Jurkat, Clone E6-1 (cell line): ENCODE measurements around the gene RAB18.
"Not testable (repeated sequence)": the region's sequence is repeated elsewhere in the genome, so short reads cannot be mapped to it uniquely, and the experiment has no call there.

ENCODE experiments used
- DNase-seq: peaks from one replicate; pipeline ENCODE4 v3.0.0-alpha.2; 2011; ENCODE audit warnings: low read depth, low spot score
- H3K4me3 ChIP-seq: 2 replicates; pipeline ENCODE4 v1.5.1; 2011; ENCODE audit warnings: mild to moderate bottlenecking, low read length, control low read depth, moderate library complexity

The RAB18 gene

GRCh38 chr10:27537787-27538186 is 33.7 kb downstream of the RAB18 start:
- H3K4me3 ChIP-seq = no peak overlapping the region
- DNase-seq = no peak

- no peak overlapping the region for H3K4me3 ChIP-seq
- DNase-seq = no peak
Measured at GRCh38 chr10:27540672-27541071, 36.6 kb downstream of the RAB18 start.

GRCh38 chr10:27541796-27542729 is 38.0 kb downstream of the RAB18 start:
- peak; percentile 33 for DNase-seq
- H3K4me3 ChIP-seq = no peak overlapping the region

- no peak overlapping the region for H3K4me3 ChIP-seq
- DNase-seq = no peak
Measured at GRCh38 chr10:27542812-27543211, 38.7 kb downstream of the RAB18 start.

- no peak for DNase-seq
- H3K4me3 ChIP-seq = no peak overlapping the region
Measured at GRCh38 chr10:27547047-27547446, 42.9 kb downstream of the RAB18 start.

- no peak overlapping the region for H3K4me3 ChIP-seq
- no peak for DNase-seq
Measured at GRCh38 chr10:27547482-27547881, 43.4 kb downstream of the RAB18 start.

GRCh38 chr10:27550823-27551222 is 46.7 kb downstream of the RAB18 start:
- no peak overlapping the region for H3K4me3 ChIP-seq
- no peak for DNase-seq

GRCh38 chr10:27558612-27559020 is 54.5 kb downstream of the RAB18 start:
- peak; percentile 16 for DNase-seq
- no peak overlapping the region for H3K4me3 ChIP-seq

GRCh38 chr10:27561334-27561733 is 57.2 kb downstream of the RAB18 start:
- DNase-seq = no peak
- no peak overlapping the region for H3K4me3 ChIP-seq

- DNase-seq = no peak
- H3K4me3 ChIP-seq = no peak overlapping the region
Measured at GRCh38 chr10:27564398-27564797, 60.3 kb downstream of the RAB18 start.

GRCh38 chr10:27564880-27565279 is 60.8 kb downstream of the RAB18 start:
- DNase-seq = no peak
- no peak overlapping the region for H3K4me3 ChIP-seq

- DNase-seq = peak; percentile 31
- H3K4me3 ChIP-seq = no peak overlapping the region
Measured at GRCh38 chr10:27568196-27569175, 64.4 kb downstream of the RAB18 start.

- H3K4me3 ChIP-seq = no peak overlapping the region
- DNase-seq = no peak
Measured at GRCh38 chr10:27569946-27570345, 65.8 kb downstream of the RAB18 start.

- not testable (repeated sequence) for DNase-seq, H3K4me3 ChIP-seq
Measured at GRCh38 chr10:27577038-27577437, 72.9 kb downstream of the RAB18 start.

- no peak overlapping the region for H3K4me3 ChIP-seq
- DNase-seq = no peak
Measured at GRCh38 chr10:27578316-27578715, 74.2 kb downstream of the RAB18 start.

- no peak overlapping the region for H3K4me3 ChIP-seq
- no peak for DNase-seq
Measured at GRCh38 chr10:27581225-27581624, 77.1 kb downstream of the RAB18 start.

- no peak for DNase-seq
- no peak overlapping the region for H3K4me3 ChIP-seq
Measured at GRCh38 chr10:27584302-27584701, 80.2 kb downstream of the RAB18 start.
